ENCODE data around the gene TOM1L2.
A peak's percentile ranks its signal among the peaks of the same experiment; 100 is the strongest.

The TOM1L2 gene

DNA sequence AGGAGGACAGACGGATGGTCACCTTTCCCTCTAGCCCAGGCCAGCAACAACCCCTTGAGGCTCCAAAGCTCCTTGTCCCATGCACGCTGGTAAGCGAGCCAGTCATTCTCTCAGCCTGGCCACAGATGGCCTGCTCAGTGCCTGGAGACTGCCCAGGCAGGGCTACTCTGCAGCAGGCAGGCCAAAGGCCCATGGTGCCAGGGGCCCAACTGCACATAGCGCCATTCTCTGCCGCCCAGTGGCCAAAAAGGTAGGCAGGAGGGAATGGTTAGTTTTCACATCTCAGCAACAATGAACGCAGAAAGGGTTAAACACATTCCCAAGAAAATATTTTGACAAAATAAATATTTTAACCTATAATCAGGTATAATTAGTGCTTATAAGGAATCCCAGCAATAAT is 127.7 kb downstream of the TOM1L2 start:
- DNase-seq = no peak

DNA sequence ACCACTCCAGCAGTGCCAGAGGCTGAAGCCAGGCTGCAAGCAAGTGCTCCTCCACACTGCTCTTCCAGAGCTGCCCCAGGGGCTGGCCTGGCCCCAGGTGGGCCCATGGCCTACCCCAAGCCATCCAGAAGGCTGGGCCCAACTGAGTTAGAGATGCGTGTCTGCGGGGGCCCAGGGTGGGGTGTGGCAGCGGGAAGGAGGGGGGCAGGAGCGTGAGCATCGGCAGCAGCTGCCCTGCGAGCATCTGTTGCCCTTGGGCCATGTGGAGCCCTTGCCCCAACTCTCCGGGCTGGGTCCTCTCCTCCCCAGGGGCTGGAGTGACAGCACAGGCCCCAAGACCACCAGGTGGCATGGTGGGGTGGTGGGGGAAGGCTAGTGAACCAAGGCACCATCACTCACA is 128.1 kb downstream of the TOM1L2 start:
- no peak for DNase-seq

GRCh38 chr17:17843096-17843495 is 129.1 kb downstream of the TOM1L2 start:
- no peak for DNase-seq

DNA sequence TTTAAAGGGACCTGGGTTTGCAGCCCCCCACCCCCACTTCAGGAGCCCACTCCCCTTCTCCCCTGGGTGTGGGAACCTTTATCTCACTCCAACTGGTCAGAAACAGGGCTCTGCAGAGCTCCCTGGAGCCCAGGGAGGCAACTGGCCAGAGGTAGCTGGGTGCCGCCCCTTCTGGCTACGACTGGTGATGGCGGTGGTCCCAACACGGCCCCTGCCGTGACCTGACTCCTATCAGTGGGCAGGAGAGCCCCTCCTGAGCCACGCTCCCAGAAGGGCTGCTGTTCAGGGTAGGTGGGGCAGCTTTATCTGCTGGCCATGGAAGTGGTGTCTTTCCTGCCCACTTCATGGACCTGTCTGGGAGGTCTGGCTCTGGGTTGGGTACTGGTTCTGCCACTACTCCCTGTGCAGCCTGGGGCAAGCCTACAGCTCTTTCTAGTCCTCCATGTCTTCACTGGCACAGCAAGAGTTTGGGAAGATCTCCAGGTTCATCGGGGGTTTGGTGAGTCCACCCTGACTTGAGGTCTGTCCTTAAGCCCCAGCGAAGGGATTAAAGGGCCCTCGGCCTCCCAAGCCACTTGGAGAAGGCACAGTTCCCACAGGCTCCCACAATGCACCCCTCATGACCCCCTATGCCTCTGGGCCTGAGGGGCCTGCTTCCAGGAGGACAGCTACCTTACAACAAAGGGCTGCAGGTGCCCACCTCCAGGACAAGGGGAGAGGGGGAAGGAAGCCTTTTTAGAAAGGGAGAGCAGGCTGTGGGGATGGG is 129.9 kb downstream of the TOM1L2 start:
- DNase-seq = no peak

GRCh38 chr17:17841601-17842025 is 130.6 kb downstream of the TOM1L2 start:
- DNase-seq = no peak

- DNase-seq = no peak
Observed at GRCh38 chr17:17840751-17841591, 131.2 kb downstream of the TOM1L2 start.

DNA sequence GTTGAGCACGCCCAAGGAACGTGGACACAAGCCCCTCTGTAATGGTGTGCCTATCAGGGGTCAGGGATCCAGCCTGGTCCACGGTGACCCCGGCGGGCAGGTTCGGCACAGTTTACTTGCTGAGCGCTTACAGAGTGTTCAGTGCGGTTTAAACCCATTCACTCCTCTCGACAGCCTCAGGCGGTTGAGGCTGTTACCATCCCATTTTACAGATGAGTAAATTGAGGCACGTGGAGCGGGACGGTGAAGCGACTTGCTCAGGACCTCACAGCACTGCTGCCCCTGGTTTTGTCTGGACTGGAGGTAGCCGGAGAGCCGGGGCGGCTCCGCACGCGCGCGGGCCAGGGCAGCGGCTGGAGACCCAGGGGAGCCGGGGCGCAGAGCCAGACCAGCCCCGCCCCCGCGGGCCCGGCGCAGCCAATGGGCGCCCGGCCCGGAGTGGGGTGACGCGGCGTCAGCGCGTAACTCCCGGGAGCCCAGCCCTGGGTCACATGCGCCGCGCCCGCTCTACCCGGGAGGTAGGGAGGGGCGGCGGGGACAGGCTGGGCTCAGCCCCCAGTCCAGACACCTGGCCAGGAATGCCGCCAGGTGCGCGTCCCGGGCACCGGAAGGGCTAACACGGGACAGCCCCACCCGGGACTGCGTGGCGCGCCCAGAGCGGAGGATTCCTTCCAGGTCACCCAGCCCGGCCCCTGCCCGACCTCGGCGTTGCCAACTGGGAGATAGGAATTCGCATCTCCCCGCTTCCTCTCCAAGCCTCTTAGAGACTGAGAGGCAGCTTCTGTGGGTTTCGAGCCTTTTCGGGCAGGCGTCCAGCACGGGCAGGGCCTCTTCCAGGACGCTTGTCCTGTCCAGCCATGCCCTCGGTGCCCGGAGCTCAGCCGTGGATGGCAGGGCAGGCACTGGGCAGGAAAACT is 132.2 kb downstream of the TOM1L2 start:
- peak; percentile 64 for DNase-seq

- DNase-seq = no peak
Observed at GRCh38 chr17:17837966-17838962, 133.9 kb downstream of the TOM1L2 start.

- no peak for DNase-seq
Observed at GRCh38 chr17:17837380-17837821, 134.8 kb downstream of the TOM1L2 start.

DNA sequence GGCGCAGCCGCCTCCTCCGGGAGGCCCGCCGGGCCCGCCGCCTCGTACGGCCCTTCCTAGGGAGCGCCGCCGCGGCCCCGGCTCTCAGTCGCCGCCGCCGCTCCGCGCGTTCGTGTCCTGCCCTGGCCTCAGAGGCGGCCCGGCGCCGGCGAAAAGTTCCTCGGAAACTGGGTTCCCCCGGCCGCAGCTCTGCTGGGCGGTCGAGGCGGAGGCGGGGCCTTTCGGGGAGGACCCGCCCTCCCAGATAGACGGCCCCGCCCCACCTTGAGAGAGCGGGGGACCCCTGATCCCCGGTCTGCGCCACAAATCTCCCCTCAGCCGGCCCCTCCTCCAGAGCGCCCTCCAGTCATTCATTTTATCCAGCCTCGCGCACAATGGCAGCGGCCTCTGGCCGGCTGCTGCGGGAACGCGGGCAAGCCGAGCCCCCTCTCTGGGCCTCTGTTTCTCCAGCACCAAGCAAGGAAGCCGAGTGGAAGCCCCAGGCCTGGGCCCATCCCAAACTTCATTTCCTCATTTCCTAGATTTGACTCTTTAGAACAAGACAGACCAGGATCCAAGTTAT is 135.3 kb downstream of the TOM1L2 start, which contains the start of gene SREBF1:
Gene SREBF1 (minus strand): TSS at position 169 of the 562 bp plus-strand sequence. CDS start 169 bp downstream, outside the sequence.
- DNase-seq = no peak

DNA sequence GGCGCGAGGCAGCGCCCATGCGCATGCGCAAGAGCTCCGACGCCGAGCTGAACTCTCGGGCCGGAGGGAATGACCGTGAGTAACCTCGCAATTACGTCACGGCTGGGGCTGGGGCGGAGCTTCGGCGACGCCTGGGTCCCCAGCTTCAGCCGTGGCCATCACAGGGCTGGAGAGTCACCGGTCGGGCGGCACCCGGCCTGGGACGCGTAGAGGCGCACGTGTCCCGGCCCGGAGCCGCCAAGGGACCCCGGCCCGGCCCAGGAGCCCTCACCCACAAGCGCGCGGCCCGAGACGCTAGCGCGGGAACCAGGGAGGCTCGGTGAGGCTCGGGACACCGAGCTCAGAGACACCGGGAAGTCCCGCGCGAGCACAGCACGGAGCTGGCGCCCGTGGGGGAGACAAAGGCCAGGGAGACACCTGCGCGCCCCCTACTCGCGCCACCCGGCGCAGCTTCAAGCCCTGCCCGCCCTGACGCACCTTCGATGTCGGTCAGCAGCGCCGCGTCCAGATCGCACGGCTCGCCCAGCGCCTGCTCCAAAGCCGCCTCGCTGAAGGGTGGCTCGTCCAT is 135.9 kb downstream of the TOM1L2 start:
- DNase-seq = peak; percentile 78

DNA sequence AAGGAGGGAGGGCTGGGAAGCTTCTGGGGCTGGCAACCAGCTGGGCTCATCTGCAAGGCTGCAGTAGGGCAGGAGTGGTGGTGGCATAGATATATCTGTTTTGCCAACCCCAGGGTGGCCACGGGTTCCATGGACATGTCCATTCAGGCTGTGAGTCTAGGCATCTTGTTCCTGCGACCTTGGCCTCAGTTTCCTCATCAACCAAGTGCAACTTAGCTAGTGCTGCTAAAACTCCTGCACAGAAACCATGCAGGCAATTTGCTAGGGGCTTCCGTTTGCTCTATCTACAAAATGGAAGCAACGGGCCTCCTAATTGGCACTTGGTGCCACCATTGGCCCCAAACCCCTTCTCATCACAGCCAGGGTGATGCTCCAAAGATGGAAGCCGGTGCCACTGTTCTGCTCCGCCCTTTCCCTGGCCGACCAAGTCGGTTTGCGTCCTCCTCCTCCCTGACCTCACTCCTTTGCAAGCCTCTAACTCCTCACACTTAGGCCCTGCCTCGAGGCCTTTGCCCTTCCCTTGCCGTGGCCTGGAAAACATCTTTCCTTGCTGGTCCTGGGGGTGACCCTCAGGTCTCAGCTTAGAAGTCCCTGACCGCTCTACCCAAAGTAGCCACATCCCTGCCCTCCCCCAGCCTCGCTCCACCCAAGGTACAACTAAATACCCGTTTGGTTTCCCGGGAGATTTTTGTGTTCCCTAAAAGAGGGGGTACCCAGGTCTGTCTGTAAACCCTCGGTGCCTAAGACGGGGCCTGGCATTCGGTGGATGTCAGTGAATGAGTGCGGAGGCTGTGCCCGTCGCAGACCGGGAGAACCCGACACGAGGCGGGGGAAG is 136.6 kb downstream of the TOM1L2 start:
- no peak for DNase-seq

- DNase-seq = no peak
Observed at GRCh38 chr17:17834974-17835373, 137.2 kb downstream of the TOM1L2 start.

GRCh38 chr17:17833658-17834357 is 138.4 kb downstream of the TOM1L2 start:
- no peak for DNase-seq

- DNase-seq = no peak
Observed at GRCh38 chr17:17832032-17832363, 140.2 kb downstream of the TOM1L2 start.

- no peak for DNase-seq
Observed at GRCh38 chr17:17831208-17832031, 140.8 kb downstream of the TOM1L2 start.

DNA sequence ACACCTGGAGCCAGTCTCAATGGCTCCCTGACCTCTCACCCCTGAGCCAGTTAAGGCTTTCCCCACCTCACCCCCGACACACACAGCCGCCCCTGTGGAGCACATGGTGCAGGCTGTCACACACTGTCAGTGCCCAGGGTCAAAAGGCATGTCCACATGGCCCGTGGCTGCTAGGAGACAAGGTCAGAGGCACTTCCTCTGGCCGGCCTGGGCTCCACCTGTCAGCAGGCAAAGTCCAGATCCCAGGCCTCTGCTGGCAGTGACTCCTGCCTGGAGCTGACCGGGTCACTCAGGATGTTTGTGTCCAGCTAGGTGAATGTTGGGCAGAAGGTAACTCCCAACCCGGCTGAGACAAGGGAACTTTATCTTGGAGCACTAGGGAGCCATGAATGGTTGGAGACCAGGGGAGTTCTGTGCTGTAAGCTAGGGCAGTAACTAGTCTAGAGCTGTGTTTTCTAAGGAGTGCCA is 141.4 kb downstream of the TOM1L2 start:
- DNase-seq = no peak

GRCh38 chr17:17830269-17830567 is 142.0 kb downstream of the TOM1L2 start:
- no peak for DNase-seq
